Stomach smooth muscle (tissue), 2 donors: ENCODE results near the gene HELZ.

Experiments
- H3K27ac ChIP-seq: one replicate; pipeline ENCODE4 v1.7.0; 2013; ENCODE audit warnings: mild to moderate bottlenecking, low read length, inconsistent platforms
- H3K27me3 ChIP-seq, 2 donors: one replicate each; pipeline ENCODE4 v1.7.0; 2013; ENCODE audit warnings: low read length in 2 of 2; ENCODE audit not compliant: insufficient read depth in 2 of 2, control insufficient read depth in 1 of 2
- H3K36me3 ChIP-seq, 2 donors: one replicate each; pipeline ENCODE4 v1.7.0; 2013; ENCODE audit warnings: low read length in 2 of 2; ENCODE audit not compliant: control insufficient read depth in 2 of 2, insufficient read depth in 2 of 2
- H3K4me1 ChIP-seq: one replicate; pipeline ENCODE4 v1.7.0; 2013; ENCODE audit warnings: low read length; ENCODE audit not compliant: control insufficient read depth, insufficient read depth
- H3K4me3 ChIP-seq, 2 donors: one replicate each; pipeline ENCODE4 v1.7.0; 2013; ENCODE audit warnings: low read length in 2 of 2
- H3K9ac ChIP-seq, 2 donors: one replicate each; pipeline ENCODE4 v1.7.0; 2013; ENCODE audit warnings: low read length in 2 of 2, mild to moderate bottlenecking in 1 of 2
- H3K9me3 ChIP-seq, 2 donors: one replicate each; pipeline ENCODE4 v1.7.0; 2013; ENCODE audit warnings: low read length in 2 of 2; ENCODE audit not compliant: control insufficient read depth in 2 of 2
- donor health status: healthy.
- donor health status: Pancreatic carcinoma.

The HELZ gene

DNA sequence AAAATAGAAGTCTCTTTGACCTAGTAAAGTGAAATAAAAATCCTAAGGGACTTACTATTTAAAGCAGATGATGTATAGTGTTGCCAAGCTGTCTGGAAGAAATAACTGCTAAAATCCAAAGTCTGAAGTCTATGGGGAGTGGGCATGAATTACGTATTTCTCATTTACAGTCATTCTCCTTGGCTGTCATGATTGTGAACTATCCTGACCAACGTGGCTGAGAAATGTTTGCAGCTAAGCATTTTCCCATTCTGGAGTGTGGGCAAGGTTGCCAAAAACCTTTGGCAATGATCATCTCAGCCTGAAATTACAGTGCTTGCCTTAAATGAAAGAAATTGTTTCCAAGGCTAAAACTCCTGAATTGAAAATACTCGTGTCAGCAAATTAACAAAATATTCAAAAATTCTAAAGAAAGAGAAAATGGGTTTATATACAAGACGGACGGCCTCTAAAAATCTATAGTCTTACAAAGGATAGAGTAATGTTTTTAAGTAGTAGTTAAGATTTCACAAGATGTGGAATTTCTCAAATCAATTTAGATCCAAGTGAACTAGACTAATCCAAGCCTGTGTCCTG lies 123.6 kb downstream of the HELZ start:
- H3K4me1 ChIP-seq: no peaks in the 10 kb centered on the region
- H3K27ac ChIP-seq: no peak overlapping the region
- peaks cover 6 to 7% of the 10 kb centered on the region in 2 donors for H3K36me3 ChIP-seq
- no peak overlapping the region for H3K4me3 ChIP-seq
- no peak overlapping the region for H3K9ac ChIP-seq
- H3K9me3 ChIP-seq: peaks cover 0 to under 1% of the 10 kb centered on the region in 2 donors
- no peaks in the 10 kb centered on the region for H3K27me3 ChIP-seq

DNA sequence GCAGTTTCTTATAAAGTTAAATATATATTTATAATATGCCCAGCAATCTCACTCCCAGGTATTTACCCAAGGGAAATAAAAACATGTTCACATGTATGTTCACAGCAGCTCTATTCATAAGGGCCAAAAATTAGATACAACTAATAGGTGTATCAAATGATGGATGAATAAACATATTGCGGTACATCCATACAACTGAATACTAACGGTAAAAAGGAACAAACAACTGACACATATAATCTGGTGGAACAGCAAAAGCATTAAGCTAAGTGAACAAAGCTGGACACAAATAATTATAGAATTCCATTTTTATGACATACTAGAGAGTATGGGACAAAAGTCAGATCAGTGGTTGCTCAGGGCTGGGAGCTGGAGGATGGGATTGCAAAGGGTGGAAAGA lies 125.9 kb downstream of the HELZ start:
- no peak overlapping the region for H3K4me3 ChIP-seq
- no peaks in the 10 kb centered on the region for H3K27me3 ChIP-seq
- no peak overlapping the region for H3K27ac ChIP-seq
- H3K9me3 ChIP-seq: peaks cover 0 to 3% of the 10 kb centered on the region in 2 donors
- H3K9ac ChIP-seq: no peak overlapping the region
- no peaks in the 10 kb centered on the region for H3K4me1 ChIP-seq
- H3K36me3 ChIP-seq: peaks cover 6 to 8% of the 10 kb centered on the region in 2 donors

- Histone ChIP-seq H3K27ac (no peak overlapping the region), H3K9me3 (peaks cover 0 to 3% of the 10 kb centered on the region in 2 donors), H3K4me1 (no peaks in the 10 kb centered on the region), H3K36me3 (peaks cover 20 to 25% of the 10 kb centered on the region in 2 donors), H3K27me3 (no peaks in the 10 kb centered on the region), H3K9ac (no peak overlapping the region), H3K4me3 (no peak overlapping the region)
Observed at GRCh38 chr17:67116045-67116575, 128.9 kb downstream of the HELZ start.

DNA sequence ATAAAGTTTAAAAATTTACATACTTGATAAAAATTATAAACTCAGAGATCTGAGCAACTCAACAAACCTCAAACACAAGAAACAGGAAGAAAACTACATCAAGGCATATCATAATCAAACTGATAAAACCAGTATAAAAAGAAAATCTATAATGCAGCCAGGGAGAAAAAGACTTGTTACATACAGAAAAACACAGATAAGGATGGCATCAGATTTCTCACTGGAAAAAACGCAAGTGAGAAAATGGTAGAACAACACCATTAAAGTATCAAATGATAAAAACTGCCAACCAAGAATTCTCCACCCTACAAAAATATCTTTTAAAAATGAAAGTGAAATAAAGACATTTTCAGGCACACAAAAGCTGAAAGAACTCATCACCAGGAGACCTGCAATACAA lies 129.6 kb downstream of the HELZ start:
- H3K4me3 ChIP-seq: no peak overlapping the region

GRCh38 chr17:67113486-67113885 lies 131.5 kb downstream of the HELZ start:
- H3K9me3 ChIP-seq: peaks cover 0 to 3% of the 10 kb centered on the region in 2 donors
- peaks cover 25 to 30% of the 10 kb centered on the region in 2 donors for H3K36me3 ChIP-seq
- no peaks in the 10 kb centered on the region for H3K27me3 ChIP-seq
- H3K27ac ChIP-seq: no peak overlapping the region
- no peaks in the 10 kb centered on the region for H3K4me1 ChIP-seq
- no peak overlapping the region for H3K9ac ChIP-seq
- H3K4me3 ChIP-seq: no peak overlapping the region

More for the DNA sequence above, 129.6 kb downstream of the HELZ start:
- Histone ChIP-seq H3K4me1 (no peaks in the 10 kb centered on the region), H3K27ac (no peak overlapping the region), H3K27me3 (no peaks in the 10 kb centered on the region), H3K9me3 (peaks cover 0 to 3% of the 10 kb centered on the region in 2 donors), H3K9ac (no peak overlapping the region), H3K36me3 (peaks cover 20 to 25% of the 10 kb centered on the region in 2 donors)

- Histone ChIP-seq H3K36me3 (peaks cover 39 to 44% of the 10 kb centered on the region in 2 donors), H3K4me3 (no peak overlapping the region), H3K4me1 (no peaks in the 10 kb centered on the region), H3K27ac (no peak overlapping the region), H3K27me3 (no peaks in the 10 kb centered on the region), H3K9ac (no peak overlapping the region), H3K9me3 (peaks cover 0 to 3% of the 10 kb centered on the region in 2 donors)
Observed at GRCh38 chr17:67111808-67112207, 133.2 kb downstream of the HELZ start.

DNA sequence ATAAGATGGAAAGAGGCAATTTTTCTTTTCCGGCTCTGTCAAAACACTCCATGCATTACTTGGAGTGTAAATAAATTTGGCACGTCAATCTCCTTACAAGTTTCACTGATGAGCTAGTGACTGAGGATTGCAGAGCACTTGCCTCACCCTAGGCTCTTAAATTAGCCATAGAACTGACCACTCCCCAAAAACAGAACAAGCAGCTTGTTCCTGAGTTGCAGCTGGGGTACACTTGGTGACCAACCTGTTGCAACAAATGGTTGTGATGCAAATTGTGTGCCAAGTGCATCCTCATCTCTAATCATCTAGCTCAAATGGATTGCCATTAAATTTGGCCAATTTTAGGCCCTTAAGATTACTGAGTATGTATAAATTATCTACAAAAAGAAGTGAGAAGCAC lies 133.7 kb downstream of the HELZ start:
- Histone ChIP-seq H3K9ac (no peak overlapping the region), H3K27me3 (no peaks in the 10 kb centered on the region), H3K36me3 (peaks cover 40 to 47% of the 10 kb centered on the region in 2 donors)

GRCh38 chr17:67110619-67111018 lies 134.4 kb downstream of the HELZ start:
- Histone ChIP-seq H3K27me3 (no peaks in the 10 kb centered on the region), H3K9ac (no peak overlapping the region), H3K9me3 (no peaks in the 10 kb centered on the region), H3K36me3 (peaks cover 40 to 50% of the 10 kb centered on the region in 2 donors), H3K27ac (no peak overlapping the region), H3K4me3 (no peak overlapping the region), H3K4me1 (no peaks in the 10 kb centered on the region)

More for the DNA sequence above, 133.7 kb downstream of the HELZ start:
- H3K4me3 ChIP-seq: no peak overlapping the region
- H3K27ac ChIP-seq: no peak overlapping the region
- H3K4me1 ChIP-seq: no peaks in the 10 kb centered on the region
- peaks cover 0 to 2% of the 10 kb centered on the region in 2 donors for H3K9me3 ChIP-seq

DNA sequence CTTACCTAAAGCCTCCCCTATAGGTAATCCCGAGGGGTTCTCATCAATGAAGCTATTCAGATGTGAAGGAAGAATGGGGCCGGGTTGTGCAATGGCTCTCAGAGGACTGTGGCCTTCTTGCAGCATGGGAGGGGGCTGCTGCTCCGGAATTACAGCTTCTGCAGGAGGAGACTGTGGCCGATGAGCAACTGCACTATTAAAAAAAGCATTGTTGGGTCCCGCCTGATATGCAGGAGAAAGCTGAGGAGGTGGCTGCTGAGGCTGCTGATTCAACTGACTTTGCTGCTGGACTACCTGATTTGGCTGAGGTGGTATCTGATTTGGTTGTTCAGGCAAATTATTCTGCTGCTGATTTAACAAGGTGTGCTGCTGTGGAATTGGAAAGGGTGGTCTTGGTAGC lies 135.9 kb downstream of the HELZ start:
- no peak overlapping the region for H3K27ac ChIP-seq
- H3K9me3 ChIP-seq: no peaks in the 10 kb centered on the region
- no peaks in the 10 kb centered on the region for H3K4me1 ChIP-seq
- H3K36me3 ChIP-seq: peaks cover 40 to 50% of the 10 kb centered on the region in 2 donors
- no peak overlapping the region for H3K9ac ChIP-seq
- H3K27me3 ChIP-seq: no peaks in the 10 kb centered on the region
- no peak overlapping the region for H3K4me3 ChIP-seq

DNA sequence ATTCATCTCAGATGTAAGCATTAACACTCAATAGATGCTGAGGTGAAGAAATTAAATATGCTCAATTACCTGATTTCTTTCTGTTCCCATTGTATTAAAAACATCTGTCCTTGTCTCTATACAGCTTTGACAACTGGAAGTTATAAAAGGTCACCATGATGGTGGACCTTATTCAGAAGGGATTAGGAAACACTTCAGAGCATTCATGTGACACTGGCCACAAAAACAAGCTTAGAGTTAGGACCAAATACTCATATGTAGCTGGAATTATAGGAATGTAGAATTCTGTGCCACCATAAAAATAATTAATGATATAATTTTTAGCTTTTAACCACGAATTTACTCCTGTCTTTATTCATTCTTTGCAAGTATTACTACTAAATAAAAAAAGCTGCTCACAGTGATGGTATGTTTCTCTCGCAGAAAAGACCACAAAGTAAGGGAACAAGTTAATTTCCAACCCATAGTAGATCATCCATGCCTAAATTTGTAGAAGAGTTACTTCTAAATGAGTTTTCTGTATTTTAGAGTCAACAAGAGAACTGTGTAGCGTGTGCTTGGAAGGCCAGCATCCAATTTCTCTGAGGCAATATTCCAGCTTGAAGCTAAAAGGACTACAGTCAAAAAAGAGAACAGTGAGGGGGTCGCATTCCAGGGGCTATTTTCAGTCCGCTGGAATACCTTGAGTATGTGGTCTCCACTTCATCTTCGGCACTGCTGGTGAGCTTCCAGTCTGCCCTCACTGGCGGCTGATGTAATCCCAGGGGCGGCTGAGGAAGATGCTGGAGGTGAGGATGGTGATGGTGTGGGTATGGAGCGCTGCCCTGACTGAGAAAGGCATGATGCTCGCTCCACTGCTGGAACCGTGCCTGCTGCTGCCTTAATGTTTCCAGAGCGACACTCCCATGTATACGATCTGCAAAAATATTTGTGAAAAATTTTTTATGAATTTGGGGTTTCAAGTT lies 136.9 kb downstream of the HELZ start:
- no peak overlapping the region for H3K27ac ChIP-seq
- no peak overlapping the region for H3K4me3 ChIP-seq
- peaks cover 35 to 43% of the 10 kb centered on the region in 2 donors for H3K36me3 ChIP-seq
- no peaks in the 10 kb centered on the region for H3K27me3 ChIP-seq
- H3K4me1 ChIP-seq: no peaks in the 10 kb centered on the region
- H3K9me3 ChIP-seq: no peaks in the 10 kb centered on the region
- no peak overlapping the region for H3K9ac ChIP-seq
